Prostate gland (tissue), 2 donors: ENCODE data around the gene C22orf42. TPM values are rescaled to one million over a fixed set of nuclear protein-coding genes. Genes with fewer than 3 reads are reported as not detected.
"Not testable (repeated sequence)": the region's sequence is repeated elsewhere in the genome, so short reads cannot be mapped to it uniquely, and the experiment has no call there.

Experiments used
- DNase-seq: peaks from one replicate; pipeline ENCODE4 v3.0.0-alpha.2; 2019; ENCODE audit warnings: low spot score
- H3K27ac ChIP-seq, 2 donors: fragments of 200-600 bp; sonication (generic); 2 replicates each; pipeline ENCODE4 v1.5.1; 2017 to 2019
- H3K27me3 ChIP-seq: fragments of 200-600 bp; sonication (generic); replicated peaks from 2 replicates; pipeline ENCODE4 v1.5.1; 2019; ENCODE audit not compliant: insufficient read depth
- H3K36me3 ChIP-seq, 2 donors: fragments of 200-600 bp; sonication (generic); 1 replicate in 1 of 2; 2 replicates in 1 of 2; pipeline versions ENCODE4 v1.5.1 to v1.8.1; 2017 to 2019
- H3K4me1 ChIP-seq: fragments of 200-600 bp; sonication (generic); replicated peaks from 2 replicates; pipeline ENCODE4 v1.5.1; 2019
- H3K4me3 ChIP-seq, 2 donors: fragments of 200-600 bp; sonication (generic); 2 replicates each; pipeline ENCODE4 v1.5.1; 2017 to 2019
- H3K9me3 ChIP-seq: fragments of 200-600 bp; sonication (generic); 2 replicates; pipeline ENCODE4 v1.5.1; 2017
- POLR2A ChIP-seq: fragments of 450-650 bp; IDR thresholded peaks from one replicate; pipeline ENCODE4 v1.6.1; 2016; ENCODE audit warnings: antibody characterized with exemption, mild to moderate bottlenecking
- POLR2AphosphoS5 ChIP-seq: sonication (generic); formaldehyde crosslinking; IDR thresholded peaks from one replicate; pipeline ENCODE4 v1.6.1; 2017; ENCODE audit warnings: antibody characterized with exemption
- WGBS: methylation state at CpG from one replicate; pipeline ENCODE4 v1.1.5; 2018; 5-methylcytosine and 5-hydroxymethylcytosine counted together
- intact Hi-C: fragments of 100-400 bp; cut with DNase I; formaldehyde crosslinking; loops from one replicate; pipeline ENCODE4 v1.14.2; 2022
- total RNA-seq, 2 donors: library from RNA; depleted of rRNA; stranded (reverse); fragments of >200 nt; gene quantifications; one replicate each; pipeline ENCODE4 v1.1.0, GENCODE V29; 2016
- TF ChIP-seq, protein P1 (sequence below), 4 experiments: fragments of 200-600 bp in 2 of 4; fragments of 450-650 bp in 2 of 4; sonication (generic) in 2 of 4; IDR thresholded peaks; 1 replicate in 3 of 4; 2 replicates in 1 of 4; pipeline ENCODE4 v1.5.1; 2016 to 2019; ENCODE audit warnings: antibody characterized with exemption in 4 of 4, mild to moderate bottlenecking in 2 of 4, moderate library complexity in 2 of 4

The C22orf42 gene
- total RNA-seq, 2 donors from 2014 or later: 1.4 TPM; not detected in 1

DNA sequence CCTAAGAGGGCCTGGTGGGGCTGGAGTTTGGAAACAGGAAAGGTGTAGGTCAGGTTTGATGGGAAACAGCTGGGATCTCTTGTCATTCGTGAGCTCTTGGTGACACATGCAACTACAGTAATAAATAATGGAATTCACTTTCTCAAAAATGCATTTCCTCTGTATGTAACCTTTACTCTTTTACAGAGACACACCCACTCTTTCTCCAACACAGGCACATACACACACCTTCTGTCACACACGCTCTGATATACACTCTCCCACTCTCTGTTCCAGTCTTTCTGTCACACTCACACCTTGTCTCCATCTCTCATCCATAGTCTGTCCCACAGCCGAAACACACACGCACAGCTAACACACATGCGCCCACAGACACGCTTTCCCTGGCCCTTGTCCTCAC lies 6.6 kb upstream of the C22orf42 start:
- intact Hi-C loops: no loop called here
- H3K4me3 ChIP-seq: no peak overlapping the region
- H3K27me3 ChIP-seq: no peaks in the 10 kb centered on the region
- H3K36me3 ChIP-seq: no peaks in the 10 kb centered on the region
- H3K4me1 ChIP-seq: no peaks in the 10 kb centered on the region
- TF ChIP-seq, protein P1, sequence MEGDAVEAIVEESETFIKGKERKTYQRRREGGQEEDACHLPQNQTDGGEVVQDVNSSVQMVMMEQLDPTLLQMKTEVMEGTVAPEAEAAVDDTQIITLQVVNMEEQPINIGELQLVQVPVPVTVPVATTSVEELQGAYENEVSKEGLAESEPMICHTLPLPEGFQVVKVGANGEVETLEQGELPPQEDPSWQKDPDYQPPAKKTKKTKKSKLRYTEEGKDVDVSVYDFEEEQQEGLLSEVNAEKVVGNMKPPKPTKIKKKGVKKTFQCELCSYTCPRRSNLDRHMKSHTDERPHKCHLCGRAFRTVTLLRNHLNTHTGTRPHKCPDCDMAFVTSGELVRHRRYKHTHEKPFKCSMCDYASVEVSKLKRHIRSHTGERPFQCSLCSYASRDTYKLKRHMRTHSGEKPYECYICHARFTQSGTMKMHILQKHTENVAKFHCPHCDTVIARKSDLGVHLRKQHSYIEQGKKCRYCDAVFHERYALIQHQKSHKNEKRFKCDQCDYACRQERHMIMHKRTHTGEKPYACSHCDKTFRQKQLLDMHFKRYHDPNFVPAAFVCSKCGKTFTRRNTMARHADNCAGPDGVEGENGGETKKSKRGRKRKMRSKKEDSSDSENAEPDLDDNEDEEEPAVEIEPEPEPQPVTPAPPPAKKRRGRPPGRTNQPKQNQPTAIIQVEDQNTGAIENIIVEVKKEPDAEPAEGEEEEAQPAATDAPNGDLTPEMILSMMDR (IDR thresholded peaks at IDR 0.05): no peak
- no peak for TF ChIP-seq POLR2A
- no peak for TF ChIP-seq POLR2AphosphoS5
- WGBS: 80% methylated on average over 6 of the region's 6 CpGs
- DNase-seq: no peak
- no peaks in the 10 kb centered on the region for H3K9me3 ChIP-seq
- no peak overlapping the region for H3K27ac ChIP-seq

DNA sequence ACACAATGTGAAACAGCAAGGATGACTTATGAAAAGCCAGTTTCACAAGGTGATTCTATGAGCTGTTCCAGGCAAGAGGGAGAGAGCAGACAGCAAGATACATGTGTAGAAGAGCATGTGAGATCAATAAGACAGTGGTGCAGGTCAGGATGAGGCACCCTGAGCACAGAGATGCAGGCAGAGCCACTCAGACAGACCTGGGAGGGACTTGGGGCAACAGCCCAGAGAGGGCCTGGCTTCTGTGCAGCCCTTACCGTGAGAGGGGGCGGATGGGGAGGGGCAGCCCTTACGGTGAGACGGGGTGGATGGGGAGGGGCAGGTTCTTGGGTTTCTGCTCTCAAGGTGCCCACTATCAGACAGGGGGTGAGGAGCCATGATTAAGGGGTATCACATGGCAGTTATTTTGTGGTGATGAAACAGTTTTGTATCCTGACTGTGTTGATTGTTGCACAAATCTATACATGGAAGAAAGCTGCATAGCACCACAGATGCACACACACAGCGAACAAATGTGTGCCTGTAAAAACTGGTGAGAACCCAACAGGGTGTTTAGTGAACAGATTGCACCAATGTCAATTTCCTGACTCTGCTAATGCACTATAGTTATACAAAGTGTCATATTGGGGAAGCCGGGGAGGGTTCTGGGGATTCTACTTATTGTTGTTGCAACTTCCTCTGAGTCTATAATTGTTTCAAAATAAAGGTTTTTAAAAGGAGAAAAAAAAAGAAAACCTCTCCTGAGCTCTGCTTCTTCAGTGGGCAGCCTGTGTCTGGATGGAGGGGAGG lies 5.2 kb upstream of the C22orf42 start:
- TF ChIP-seq, protein P1 (IDR thresholded peaks at IDR 0.05): no peak
- no peak for TF ChIP-seq POLR2AphosphoS5
- Histone ChIP-seq H3K4me3 (no peak overlapping the region), H3K4me1 (no peaks in the 10 kb centered on the region), H3K27ac (peak overlapping the region in 1 of 2 donors; percentile 17), H3K36me3 (no peaks in the 10 kb centered on the region), H3K27me3 (no peaks in the 10 kb centered on the region), H3K9me3 (no peaks in the 10 kb centered on the region)
- 45% methylated on average over 6 of the region's 6 CpGs for WGBS
- DNase-seq: no peak
- intact Hi-C loops: no loop called here

DNA sequence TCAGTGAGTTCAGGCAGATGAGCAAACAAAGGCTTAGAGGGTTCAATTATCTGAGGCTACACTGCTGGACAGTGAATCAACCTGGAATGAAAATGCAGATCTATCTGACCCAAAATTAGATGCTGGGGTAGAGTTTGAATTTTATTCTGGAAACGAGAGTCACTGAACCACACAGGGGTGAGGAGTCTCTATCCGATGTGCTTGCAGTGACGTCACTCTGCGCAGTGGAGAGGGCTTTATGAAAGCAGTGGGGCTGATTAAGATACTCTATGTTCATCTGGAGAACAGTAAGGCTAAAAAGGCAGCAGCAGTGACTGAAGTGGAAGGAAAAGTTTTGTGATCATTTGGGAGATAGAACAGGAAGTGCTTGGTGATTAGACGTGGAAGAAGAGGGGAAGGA lies 1.3 kb upstream of the C22orf42 start:
- intact Hi-C loops, H3K36me3 ChIP-seq, H3K27ac ChIP-seq, H3K9me3 ChIP-seq, H3K4me3 ChIP-seq, H3K4me1 ChIP-seq, DNase-seq, H3K27me3 ChIP-seq: not testable (repeated sequence)
- 71% methylated on average over 5 of the region's 5 CpGs for WGBS

DNA sequence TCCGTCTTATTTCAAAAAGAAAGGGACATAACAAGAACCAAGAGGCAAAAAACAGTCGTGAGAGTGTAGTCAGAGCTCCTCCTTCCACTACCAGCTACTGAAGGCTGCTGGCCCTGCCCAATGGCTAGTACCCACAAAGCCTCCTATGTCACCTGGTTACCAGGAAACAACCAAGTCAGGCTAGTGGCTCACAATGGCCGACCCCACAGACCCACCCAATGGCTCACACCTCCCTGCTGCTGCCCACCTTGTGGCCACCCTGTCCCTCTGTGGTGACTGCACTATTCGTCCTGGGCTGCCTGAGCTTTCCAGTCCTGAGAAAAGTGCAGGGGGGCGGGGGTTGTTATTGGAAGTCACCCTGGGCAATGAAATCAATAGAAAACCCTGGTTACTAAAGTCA lies 1.5 kb downstream of the C22orf42 start:
- H3K4me1 ChIP-seq, DNase-seq, H3K27ac ChIP-seq, H3K9me3 ChIP-seq, H3K27me3 ChIP-seq, H3K4me3 ChIP-seq, intact Hi-C loops, H3K36me3 ChIP-seq: not testable (repeated sequence)
- 77% methylated on average over 5 of the region's 5 CpGs for WGBS

DNA sequence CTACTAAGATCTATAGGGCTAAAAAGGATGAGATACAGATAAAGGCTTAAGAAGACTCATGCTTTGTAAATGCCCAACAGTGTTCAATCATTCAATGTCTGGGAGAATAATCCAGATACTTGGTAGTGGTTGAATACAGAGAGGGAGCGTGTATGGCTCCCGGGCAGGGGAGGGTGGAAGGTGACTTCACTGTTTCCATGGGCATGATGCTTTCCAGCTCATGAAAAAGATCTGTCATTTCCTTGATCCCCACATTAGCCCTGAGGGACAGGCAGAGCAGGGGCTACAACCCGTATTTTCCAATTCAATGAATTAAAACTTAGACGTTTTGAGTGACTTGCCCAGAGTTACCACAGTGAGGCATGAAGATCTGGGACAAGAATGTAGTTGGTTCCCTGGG lies 4.4 kb downstream of the C22orf42 start:
- H3K9me3 ChIP-seq, DNase-seq, H3K36me3 ChIP-seq, intact Hi-C loops, H3K27me3 ChIP-seq, H3K4me1 ChIP-seq, H3K4me3 ChIP-seq: not testable (repeated sequence)
- 74% methylated on average over 4 of the region's 4 CpGs for WGBS
- peak overlapping the region in 1 of 2 donors; percentile 16 for H3K27ac ChIP-seq

DNA sequence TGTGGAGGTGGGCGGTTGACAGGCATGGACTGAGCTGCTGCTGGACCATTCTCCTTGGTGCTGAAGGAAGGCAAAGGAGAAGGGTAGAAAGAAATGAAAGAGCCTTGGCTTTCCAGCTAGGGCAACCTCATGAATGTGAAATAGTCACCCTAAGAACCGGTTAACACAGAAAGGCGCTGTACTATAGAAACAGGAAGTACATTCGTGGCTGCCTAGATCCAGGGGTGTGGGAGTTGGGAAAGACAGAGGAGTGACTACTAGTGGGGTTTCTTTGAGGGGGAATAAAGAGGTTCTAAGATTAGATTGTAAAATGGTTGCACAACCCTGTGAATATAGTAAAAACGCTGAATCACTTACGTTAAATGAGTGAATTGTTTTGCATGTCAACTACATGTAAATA lies 7.5 kb downstream of the C22orf42 start:
- not testable (repeated sequence) for H3K9me3 ChIP-seq
- WGBS: 66% methylated on average over 6 of the region's 6 CpGs

DNA sequence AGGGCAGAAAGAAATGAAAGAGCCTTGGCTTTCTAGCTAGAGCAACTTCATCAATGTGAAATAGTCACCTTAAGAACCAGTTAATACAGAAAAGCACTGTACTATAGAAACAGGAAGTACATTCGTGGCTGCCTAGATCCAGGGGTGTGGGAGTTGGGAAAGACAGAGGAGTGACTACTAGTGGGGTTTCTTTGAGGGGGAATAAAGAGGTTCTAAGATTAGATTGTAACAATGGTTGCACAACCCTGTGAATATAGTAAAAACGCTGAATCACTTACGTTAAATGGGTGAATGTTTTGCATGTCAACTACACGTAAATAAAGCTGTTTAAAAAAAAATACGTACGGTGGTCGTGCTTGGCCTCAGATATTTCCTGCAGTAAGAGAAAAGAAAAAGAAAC lies 8.5 kb downstream of the C22orf42 start:
- H3K27ac ChIP-seq, intact Hi-C loops, DNase-seq, H3K36me3 ChIP-seq, H3K27me3 ChIP-seq, H3K4me3 ChIP-seq, H3K9me3 ChIP-seq, H3K4me1 ChIP-seq: not testable (repeated sequence)
- 59% methylated on average over 7 of the region's 7 CpGs for WGBS

More for the DNA sequence above, 7.5 kb downstream of the C22orf42 start:
- H3K27me3 ChIP-seq, H3K36me3 ChIP-seq, DNase-seq, H3K4me1 ChIP-seq, H3K4me3 ChIP-seq, H3K27ac ChIP-seq, intact Hi-C loops: not testable (repeated sequence)

DNA sequence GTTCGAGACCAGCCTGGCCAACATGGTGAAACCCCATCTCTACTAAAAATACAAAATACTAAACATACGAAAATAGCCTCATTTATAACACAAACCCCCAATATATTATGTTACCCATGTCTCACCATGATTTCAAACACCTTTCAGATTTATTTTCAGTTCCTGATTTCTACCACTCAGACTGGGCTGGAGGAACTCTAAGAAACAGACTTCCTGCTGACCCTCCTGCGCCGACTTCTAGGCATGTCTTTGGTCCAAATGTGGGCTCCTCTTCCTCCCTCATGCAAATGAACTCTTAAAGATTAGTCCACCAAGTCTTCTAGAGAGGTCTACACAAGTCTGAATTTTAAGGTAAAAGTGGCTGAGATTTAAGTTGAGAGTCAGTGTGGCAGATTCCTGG lies 10.7 kb downstream of the C22orf42 start:
- H3K27me3 ChIP-seq, H3K4me1 ChIP-seq, intact Hi-C loops, H3K27ac ChIP-seq, DNase-seq, H3K36me3 ChIP-seq, H3K9me3 ChIP-seq, H3K4me3 ChIP-seq: not testable (repeated sequence)
- 85% methylated on average over 4 of the region's 4 CpGs for WGBS

DNA sequence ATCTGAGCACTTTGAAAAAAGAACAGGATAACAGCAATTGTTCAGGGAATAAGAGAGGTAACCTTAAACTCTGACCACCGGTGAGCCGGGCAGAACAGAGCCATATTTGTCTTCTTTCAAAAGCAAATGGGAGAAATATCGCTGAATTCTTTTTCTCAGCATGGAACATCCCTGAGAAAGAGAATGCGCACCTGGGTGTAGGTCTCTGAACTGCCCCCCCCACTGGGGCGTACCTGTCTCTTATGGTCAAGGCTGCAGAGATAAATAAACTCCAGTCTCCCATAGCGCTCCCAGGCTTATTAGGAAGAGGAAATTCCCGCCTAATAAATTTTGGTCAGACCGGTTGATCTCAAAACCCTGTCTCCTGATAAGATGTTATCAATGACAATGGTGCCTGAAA lies 12.0 kb downstream of the C22orf42 start:
- H3K4me3 ChIP-seq, DNase-seq, H3K27me3 ChIP-seq, H3K9me3 ChIP-seq, H3K36me3 ChIP-seq, intact Hi-C loops, H3K4me1 ChIP-seq, H3K27ac ChIP-seq: not testable (repeated sequence)
- WGBS: 84% methylated on average over 8 of the region's 8 CpGs
